Parathyroid adenoma (tissue), 2 donors: Measurements from ENCODE around the gene ITSN2.

Experiments used
- H2AFZ ChIP-seq: fragments of 300-600 bp; sonication (generic); one replicate; pipeline ENCODE4 v1.7.0; 2017; ENCODE audit warnings: antibody characterized with exemption, mild to moderate bottlenecking
- H3K27ac ChIP-seq: fragments of 300-600 bp; sonication (generic); one replicate; pipeline ENCODE4 v1.7.0; 2017
- H3K27me3 ChIP-seq: fragments of 300-600 bp; sonication (generic); one replicate; pipeline ENCODE4 v1.7.0; 2017; ENCODE audit warnings: low read length; ENCODE audit not compliant: control insufficient read depth, insufficient read depth
- H3K36me3 ChIP-seq: fragments of 300-600 bp; sonication (generic); one replicate; pipeline ENCODE4 v1.7.0; 2017; ENCODE audit warnings: low read length; ENCODE audit not compliant: control insufficient read depth, insufficient read depth
- H3K4me1 ChIP-seq: fragments of 300-600 bp; sonication (generic); one replicate; pipeline ENCODE4 v1.7.0; 2017; ENCODE audit warnings: control low read depth
- H3K4me2 ChIP-seq: fragments of 300-600 bp; sonication (generic); one replicate; pipeline ENCODE4 v1.7.0; 2017; ENCODE audit warnings: low read length
- H3K4me3 ChIP-seq: fragments of 300-600 bp; sonication (generic); one replicate; pipeline ENCODE4 v1.7.0; 2017; ENCODE audit warnings: low read depth, low read length
- H3K79me2 ChIP-seq: fragments of 300-600 bp; sonication (generic); one replicate; pipeline ENCODE4 v1.7.0; 2017; ENCODE audit warnings: control low read depth
- H3K9ac ChIP-seq: fragments of 300-600 bp; sonication (generic); one replicate; pipeline ENCODE4 v1.7.0; 2017; ENCODE audit warnings: mild to moderate bottlenecking
- H3K9me3 ChIP-seq: fragments of 300-600 bp; sonication (generic); one replicate; pipeline ENCODE4 v1.7.0; 2017; ENCODE audit warnings: low read length; ENCODE audit not compliant: control insufficient read depth
- TF ChIP-seq, protein P1 (sequence below): fragments of 300-600 bp; sonication (generic); IDR thresholded peaks from one replicate; pipeline ENCODE4 v1.7.0; 2017; ENCODE audit warnings: antibody characterized with exemption, mild to moderate bottlenecking
- donor health status: primary hyperparathyroidism.

The ITSN2 gene

GRCh38 chr2:24375349-24376087, 15.2 kb upstream of the ITSN2 start:
- no peak overlapping the region for H3K9ac ChIP-seq
- H3K79me2 ChIP-seq = no peaks in the 10 kb centered on the region
- H3K27ac ChIP-seq = no peak overlapping the region
- H2AFZ ChIP-seq = no peak overlapping the region
- no peak overlapping the region for H3K4me3 ChIP-seq
- TF ChIP-seq, protein P1, sequence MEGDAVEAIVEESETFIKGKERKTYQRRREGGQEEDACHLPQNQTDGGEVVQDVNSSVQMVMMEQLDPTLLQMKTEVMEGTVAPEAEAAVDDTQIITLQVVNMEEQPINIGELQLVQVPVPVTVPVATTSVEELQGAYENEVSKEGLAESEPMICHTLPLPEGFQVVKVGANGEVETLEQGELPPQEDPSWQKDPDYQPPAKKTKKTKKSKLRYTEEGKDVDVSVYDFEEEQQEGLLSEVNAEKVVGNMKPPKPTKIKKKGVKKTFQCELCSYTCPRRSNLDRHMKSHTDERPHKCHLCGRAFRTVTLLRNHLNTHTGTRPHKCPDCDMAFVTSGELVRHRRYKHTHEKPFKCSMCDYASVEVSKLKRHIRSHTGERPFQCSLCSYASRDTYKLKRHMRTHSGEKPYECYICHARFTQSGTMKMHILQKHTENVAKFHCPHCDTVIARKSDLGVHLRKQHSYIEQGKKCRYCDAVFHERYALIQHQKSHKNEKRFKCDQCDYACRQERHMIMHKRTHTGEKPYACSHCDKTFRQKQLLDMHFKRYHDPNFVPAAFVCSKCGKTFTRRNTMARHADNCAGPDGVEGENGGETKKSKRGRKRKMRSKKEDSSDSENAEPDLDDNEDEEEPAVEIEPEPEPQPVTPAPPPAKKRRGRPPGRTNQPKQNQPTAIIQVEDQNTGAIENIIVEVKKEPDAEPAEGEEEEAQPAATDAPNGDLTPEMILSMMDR = no peak
- no peaks in the 10 kb centered on the region for H3K4me1 ChIP-seq
- no peaks in the 10 kb centered on the region for H3K9me3 ChIP-seq
- H3K4me2 ChIP-seq = no peak overlapping the region
- no peaks in the 10 kb centered on the region for H3K27me3 ChIP-seq
- H3K36me3 ChIP-seq = no peaks in the 10 kb centered on the region

DNA sequence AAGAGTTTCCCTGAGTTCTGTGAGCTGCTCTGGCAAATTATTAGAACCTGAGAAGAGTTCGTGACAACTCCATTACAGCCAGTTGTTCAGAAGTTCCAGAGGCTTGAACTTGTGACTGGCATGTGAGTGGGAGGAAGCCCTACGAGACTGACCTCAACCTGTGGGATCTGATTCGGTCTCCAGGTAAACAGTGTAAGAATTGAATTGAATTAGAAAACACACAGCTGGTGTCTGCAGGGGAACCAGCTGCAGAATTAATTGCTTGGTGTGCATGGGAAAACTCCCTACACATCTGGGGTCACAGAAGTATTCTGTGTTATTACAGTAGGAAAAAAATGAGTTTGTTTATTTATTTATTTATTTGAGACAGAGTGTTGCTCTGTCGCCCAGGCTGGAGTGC, 14.0 kb upstream of the ITSN2 start:
- no peaks in the 10 kb centered on the region for H3K36me3 ChIP-seq
- TF ChIP-seq, protein P1 = no peak
- no peak overlapping the region for H2AFZ ChIP-seq
- no peaks in the 10 kb centered on the region for H3K4me1 ChIP-seq
- no peak overlapping the region for H3K4me2 ChIP-seq
- H3K27me3 ChIP-seq = no peaks in the 10 kb centered on the region
- H3K9ac ChIP-seq = no peak overlapping the region
- no peak overlapping the region for H3K27ac ChIP-seq
- no peaks in the 10 kb centered on the region for H3K9me3 ChIP-seq
- H3K79me2 ChIP-seq = no peaks in the 10 kb centered on the region
- H3K4me3 ChIP-seq = no peak overlapping the region

DNA sequence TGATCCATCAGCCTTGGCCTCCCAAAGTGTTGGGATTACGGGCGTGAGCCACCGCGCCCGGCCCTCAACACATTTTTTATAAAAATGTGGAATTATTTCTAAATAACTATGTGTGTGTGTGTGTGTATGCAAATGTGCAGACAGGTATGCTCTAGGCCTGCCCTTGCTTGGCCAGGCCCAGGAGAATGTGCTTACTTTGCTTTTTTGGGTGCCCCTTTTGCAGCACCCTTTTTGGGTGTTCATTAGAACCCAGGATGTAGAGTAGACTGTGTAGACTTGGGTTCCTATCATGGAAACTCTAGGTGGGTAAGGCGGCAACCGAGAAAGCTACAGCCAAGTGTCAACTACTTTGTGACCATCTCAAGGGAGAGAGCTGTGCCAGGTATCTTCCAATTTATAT, 11.7 kb upstream of the ITSN2 start:
- Histone ChIP-seq H3K9me3 (no peaks in the 10 kb centered on the region), H3K4me2 (no peak overlapping the region), H3K79me2 (no peaks in the 10 kb centered on the region), H3K9ac (no peak overlapping the region), H3K36me3 (no peaks in the 10 kb centered on the region), H3K4me3 (no peak overlapping the region), H3K4me1 (no peaks in the 10 kb centered on the region), H2AFZ (no peak overlapping the region), H3K27ac (no peak overlapping the region), H3K27me3 (no peaks in the 10 kb centered on the region)
- TF ChIP-seq, protein P1 = no peak

DNA sequence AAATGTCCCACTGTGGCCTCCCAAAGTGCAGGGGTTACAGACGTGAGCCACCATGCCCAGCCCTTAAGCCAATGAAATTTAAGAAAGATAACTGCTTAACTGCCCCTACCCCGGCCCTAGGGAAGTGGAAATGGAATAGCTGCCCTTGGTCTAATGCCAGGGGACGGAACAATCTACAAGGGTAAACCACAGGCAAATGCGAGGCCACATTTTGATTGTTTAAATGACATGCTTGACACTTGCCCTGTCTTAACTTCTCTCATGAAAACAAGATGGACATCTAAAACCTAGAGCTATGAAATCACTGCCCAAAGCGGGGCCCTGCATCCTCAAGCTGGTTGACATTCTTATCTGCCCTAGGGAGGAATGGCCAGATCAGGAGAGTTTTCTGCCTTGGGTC, 5.5 kb upstream of the ITSN2 start:
- H3K4me1 ChIP-seq = no peaks in the 10 kb centered on the region
- H3K4me3 ChIP-seq = no peak overlapping the region
- H3K4me2 ChIP-seq = no peak overlapping the region
- TF ChIP-seq, protein P1 = no peak
- no peaks in the 10 kb centered on the region for H3K79me2 ChIP-seq
- H3K9ac ChIP-seq = no peak overlapping the region
- H3K36me3 ChIP-seq = no peaks in the 10 kb centered on the region
- no peaks in the 10 kb centered on the region for H3K27me3 ChIP-seq
- H3K9me3 ChIP-seq = no peaks in the 10 kb centered on the region
- no peak overlapping the region for H2AFZ ChIP-seq
- no peak overlapping the region for H3K27ac ChIP-seq

DNA sequence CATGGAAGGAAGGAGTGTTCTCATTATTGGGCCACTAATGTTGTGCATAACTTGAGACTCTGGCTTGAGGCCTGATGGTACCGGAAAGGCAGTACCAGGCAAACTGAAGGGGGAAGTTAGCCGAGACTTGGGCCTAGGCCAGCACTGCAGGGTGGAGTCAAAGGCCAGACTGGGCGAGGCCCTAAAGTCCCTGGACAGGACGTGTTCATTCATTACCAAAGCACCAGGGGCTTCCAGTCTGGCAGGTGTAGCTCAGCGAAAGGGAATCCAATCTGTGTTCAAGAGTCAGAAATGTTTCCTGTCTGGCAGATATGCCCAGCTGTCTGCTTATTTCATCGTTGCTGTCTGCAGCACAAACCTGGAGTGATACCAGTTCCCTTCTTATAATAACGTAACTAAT, 4.7 kb upstream of the ITSN2 start:
- Histone ChIP-seq H3K9me3 (no peaks in the 10 kb centered on the region), H3K4me2 (no peak overlapping the region), H3K4me1 (no peaks in the 10 kb centered on the region), H3K4me3 (no peak overlapping the region), H3K9ac (no peak overlapping the region), H3K79me2 (no peaks in the 10 kb centered on the region), H3K36me3 (no peaks in the 10 kb centered on the region), H2AFZ (peak overlapping the region; percentile 45), H3K27ac (no peak overlapping the region), H3K27me3 (no peaks in the 10 kb centered on the region)
- TF ChIP-seq, protein P1 = no peak
